Central memory CD4-positive, alpha-beta T cell (primary cell): ENCODE results near the gene JPH3.
"Not testable (repeated sequence)": the region's sequence is repeated elsewhere in the genome, so short reads cannot be mapped to it uniquely, and the experiment has no call there.

Source experiments
- DNase-seq: peaks from one replicate; pipeline ENCODE4 v3.0.0; 2022

Gene JPH3

DNA sequence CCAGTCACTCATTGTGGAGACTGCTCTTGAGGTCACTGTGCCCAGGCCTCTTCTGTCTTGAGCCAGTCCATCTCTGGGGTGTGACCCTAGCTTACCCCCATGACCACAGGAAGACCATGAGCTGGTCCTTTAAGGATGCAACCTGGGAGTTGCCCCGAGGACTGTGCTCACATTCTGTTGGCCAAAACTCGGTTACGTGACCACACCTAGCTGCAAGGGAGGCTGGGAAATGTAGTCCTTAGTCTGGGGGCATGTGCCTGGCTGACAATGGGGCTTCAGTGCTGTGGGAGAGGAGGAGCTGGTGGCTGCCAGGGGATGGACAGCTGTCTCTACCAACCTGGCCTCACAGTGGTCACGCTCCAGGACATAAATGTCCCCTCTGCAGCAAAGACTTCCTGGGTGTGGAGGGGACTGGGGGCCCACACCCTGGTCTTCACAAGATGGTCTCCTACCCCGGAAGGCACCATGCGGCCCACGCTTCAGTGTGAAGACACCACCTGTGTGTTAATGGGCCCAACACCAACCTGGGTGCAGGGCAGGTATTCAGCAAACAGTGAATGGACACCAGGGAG lies 55.4 kb downstream of the JPH3 start:
- no peak for DNase-seq

DNA sequence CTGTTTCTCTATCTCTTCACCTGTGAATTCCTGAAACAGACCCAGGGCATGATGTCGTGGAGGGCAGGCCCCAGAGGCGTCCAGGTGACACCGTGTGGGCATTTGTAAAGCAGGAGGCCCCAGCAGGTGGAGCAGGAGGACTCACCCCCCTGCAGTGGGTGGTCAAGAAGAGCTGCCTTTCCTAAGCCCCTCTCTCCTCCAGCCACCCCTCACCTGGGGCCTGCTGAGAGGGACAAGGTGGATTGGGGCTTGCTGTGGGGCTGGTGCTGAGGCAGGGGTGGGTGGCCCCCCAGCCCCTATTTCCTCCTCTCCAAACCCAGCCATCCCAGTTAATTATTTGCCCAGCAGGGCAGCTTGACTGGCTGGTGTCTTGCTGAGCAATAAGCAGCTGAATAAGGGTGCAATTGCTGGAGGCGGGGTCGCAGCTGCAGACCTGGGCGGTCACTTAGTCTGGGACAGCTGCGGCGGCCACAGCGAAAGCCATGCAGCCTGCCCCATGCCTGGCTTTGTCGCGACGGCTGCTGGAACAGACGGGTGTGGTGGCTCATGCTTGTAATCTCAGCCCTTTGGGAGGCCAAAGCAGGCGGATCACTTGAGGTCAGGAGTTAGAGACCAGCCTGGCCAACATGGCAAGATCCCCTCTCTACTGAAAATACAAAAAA lies 56.4 kb downstream of the JPH3 start:
- DNase-seq = no peak

GRCh38 chr16:87661561-87661960 lies 59.3 kb downstream of the JPH3 start:
- DNase-seq = no peak

DNA sequence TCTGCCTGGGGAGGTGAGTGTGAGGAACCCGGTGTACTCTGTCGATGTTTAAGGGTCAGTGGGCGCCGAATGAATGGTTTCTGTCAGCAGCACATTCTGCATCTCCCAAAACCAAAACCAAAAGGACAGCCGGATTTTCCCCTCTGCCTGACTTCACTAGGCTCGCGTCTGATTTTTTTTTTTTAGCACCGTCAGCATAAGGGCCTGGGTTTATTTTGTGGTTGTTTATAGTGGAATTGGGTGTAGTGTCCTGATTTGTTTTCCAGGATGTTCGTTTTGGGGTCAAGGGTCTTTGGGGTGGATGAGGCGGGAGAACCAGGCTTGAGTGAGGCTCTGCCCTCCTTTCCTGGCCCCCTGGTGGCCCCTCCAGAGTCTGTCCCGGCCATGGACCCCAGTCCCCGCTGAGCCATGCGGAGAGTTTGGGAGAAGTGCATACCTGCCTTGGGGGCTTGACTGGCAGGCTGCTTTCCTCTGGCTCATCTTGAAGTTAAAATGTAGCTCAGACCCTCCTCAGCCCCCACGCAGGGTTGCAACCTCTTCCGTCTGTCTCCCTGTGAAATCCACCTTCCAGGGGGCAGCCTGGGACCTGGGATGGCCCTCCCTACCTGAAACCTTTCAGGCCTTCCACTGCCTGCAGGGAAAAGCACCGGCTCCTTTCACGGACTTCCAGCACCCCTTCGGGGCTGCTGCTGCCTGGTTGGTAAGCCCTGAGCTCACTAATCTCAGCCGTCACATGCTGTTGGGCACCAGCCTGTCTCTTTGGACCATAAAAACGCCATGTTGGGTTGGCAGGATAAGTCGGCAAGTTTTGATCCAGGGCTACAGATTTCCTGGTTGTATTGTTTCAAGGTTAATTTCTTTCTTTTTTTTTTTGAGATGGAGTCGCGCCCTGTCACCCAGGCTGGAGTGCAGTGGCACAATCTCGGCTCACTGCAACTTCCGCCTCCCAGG lies 60.2 kb downstream of the JPH3 start:
- DNase-seq = no peak

DNA sequence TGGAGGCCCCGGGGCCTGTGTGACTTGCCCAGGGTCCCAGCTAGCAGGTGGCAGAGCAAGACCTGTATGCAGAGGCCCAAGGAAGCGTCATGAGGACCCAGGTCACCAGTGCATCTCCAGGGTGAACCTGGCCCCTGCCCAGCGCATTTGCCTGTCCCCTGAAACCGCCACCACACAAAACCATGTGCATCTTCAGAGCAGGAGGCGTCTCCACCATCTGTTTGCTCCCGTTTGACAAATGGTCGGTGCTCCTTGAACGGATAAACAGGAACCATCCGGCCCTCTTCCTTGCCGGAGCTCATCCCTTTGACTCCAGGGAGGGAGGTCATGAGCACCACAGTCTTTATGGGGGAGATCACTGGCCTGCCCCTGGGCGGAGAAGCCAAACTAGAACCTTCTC lies 62.5 kb downstream of the JPH3 start:
- no peak for DNase-seq

DNA sequence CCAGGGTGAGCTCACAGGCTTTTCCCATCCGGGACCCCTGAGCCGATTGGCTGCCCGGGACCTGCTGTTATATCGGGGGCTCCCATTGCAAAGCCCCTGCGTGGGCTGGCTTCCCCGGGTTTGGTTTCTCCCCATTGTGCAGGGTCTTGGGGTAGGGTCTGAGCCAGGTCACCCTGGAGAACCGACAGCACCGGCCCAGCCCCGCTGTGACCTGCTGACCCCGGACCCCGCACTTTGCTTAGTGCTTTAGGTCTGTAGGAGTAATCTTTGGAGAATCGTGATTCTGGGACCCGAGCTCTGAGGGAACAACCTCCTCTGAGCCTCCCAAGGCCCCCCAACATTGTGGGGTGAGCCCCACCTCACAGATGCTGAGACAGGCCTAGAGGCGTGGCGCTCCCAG lies 62.9 kb downstream of the JPH3 start:
- no peak for DNase-seq

DNA sequence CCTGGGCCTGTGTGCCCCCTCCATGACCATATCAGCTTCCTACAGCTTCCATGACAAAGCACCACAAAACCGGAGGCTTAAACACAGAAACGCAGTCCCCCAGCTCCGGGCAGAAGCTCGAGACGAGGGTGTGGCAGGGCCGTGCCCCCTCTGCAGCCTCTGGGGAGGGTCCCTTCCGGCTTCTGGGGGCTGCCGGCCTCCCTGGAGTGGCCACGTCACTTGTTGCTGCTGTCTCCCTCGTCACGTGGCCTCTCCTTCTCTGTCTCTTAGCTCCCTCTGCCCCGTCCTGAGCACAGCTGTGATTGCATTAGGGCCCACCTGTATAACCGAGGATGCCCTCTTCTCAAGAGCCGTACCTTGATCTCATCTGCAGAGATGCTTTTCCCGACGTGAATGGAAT lies 64.6 kb downstream of the JPH3 start:
- DNase-seq = no peak

DNA sequence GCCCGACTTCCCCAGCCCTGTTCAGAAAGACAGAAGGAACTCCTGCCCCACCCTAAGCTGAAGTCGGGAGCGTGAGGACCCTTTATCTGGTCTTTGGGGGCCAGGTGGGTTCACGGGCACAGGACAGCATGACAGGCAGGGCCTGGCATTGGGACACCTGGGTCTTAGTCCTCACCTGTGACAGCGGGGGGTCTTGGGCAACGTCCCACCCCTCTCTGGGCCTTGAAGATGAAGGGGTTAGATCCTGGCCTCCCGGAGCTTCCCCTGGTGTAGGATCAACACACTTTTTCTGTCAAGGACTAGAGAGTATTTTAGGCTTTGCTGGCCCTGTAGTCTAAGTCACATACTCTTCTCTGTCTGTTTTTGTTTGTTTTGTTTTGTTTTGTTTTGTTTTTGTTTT lies 65.1 kb downstream of the JPH3 start:
- DNase-seq = no peak

- DNase-seq = no peak
Measured at GRCh38 chr16:87667946-87668345, 65.6 kb downstream of the JPH3 start.

DNA sequence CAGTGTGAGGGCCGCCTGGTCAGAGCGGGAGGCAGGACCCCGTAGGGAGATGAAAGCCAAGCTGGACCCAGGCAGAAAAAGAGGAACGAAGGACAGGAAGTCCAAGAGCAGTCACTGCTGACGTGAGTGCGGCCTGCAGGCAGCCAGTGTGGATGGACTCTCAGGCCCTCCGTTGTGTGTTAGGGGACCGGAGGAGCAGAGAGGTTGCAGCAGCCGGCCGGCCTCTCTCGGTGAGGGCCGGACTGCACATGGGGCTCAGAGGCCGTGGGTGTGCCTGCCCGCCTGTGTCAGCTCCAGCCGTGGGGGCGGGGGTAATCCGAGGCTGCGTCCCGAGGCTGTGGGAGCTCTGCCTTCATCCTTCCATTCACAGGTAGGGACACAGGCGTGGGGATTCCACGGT lies 67.4 kb downstream of the JPH3 start:
- DNase-seq = no peak

GRCh38 chr16:87671221-87671620 lies 68.9 kb downstream of the JPH3 start:
- no peak for DNase-seq

- DNase-seq = no peak
Measured at GRCh38 chr16:87671715-87672270, 69.5 kb downstream of the JPH3 start.

GRCh38 chr16:87674419-87674818 lies 72.1 kb downstream of the JPH3 start:
- no peak for DNase-seq

GRCh38 chr16:87675111-87675719 lies 72.9 kb downstream of the JPH3 start:
- DNase-seq = no peak

GRCh38 chr16:87677830-87678229 lies 75.5 kb downstream of the JPH3 start:
- no peak for DNase-seq

DNA sequence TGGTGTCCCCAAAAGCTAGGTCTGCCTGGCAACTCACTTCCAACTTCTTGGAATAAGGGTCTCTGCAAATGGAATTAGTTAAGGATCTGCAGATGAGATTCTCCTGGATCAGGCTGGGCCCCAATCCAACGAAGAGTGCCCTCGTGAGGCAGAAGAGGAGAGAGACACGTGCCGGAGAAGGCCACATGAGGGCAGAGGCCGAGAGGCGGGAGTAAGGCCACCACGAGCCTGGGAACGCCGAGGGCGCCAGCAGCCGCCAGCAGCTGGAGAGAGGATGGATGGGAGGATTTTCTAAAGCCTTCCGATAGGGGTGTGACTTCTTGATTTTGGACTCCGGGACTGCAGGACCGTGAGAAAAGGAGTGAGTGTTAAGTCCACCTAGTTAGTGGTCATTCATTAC lies 76.3 kb downstream of the JPH3 start:
- no peak for DNase-seq

GRCh38 chr16:87679593-87680271 lies 77.4 kb downstream of the JPH3 start:
- DNase-seq = no peak

GRCh38 chr16:87680272-87680644 lies 78.0 kb downstream of the JPH3 start:
- no peak for DNase-seq

GRCh38 chr16:87681051-87681602 lies 78.8 kb downstream of the JPH3 start:
- not testable (repeated sequence) for DNase-seq

GRCh38 chr16:87681981-87682570 lies 79.8 kb downstream of the JPH3 start:
- DNase-seq = no peak

GRCh38 chr16:87682852-87683399 lies 80.6 kb downstream of the JPH3 start:
- DNase-seq = no peak
